KOPT-K1 (cell line): ENCODE measurements around the gene MUCL3.
"Not testable (repeated sequence)": the region's sequence is repeated elsewhere in the genome, so short reads cannot be mapped to it uniquely, and the experiment has no call there.

Source experiments
- H3K27ac ChIP-seq: fragments of 200-600 bp; sonication (generic); 2 replicates; pipeline ENCODE4 v1.5.1; 2016; ENCODE audit warnings: antibody characterized with exemption, mild to moderate bottlenecking, low read depth, low read length; ENCODE audit not compliant: poor library complexity, severe bottlenecking
- H3K36me3 ChIP-seq: fragments of 200-600 bp; sonication (generic); 2 replicates; pipeline ENCODE4 v1.5.1; 2017; ENCODE audit warnings: antibody characterized with exemption, mild to moderate bottlenecking, low read length, moderate library complexity; ENCODE audit not compliant: insufficient read depth
- H3K9me3 ChIP-seq: fragments of 200-600 bp; sonication (generic); 2 replicates; pipeline ENCODE4 v1.5.1; 2017; ENCODE audit warnings: antibody characterized with exemption, low read length, mild to moderate bottlenecking; ENCODE audit not compliant: insufficient read depth, poor library complexity, severe bottlenecking

The MUCL3 gene

GRCh38 chr6:30918670-30919069 is 22.1 kb upstream of the MUCL3 start:
- no peaks in the 10 kb centered on the region for H3K9me3 ChIP-seq
- peaks cover 80% of the 10 kb centered on the region for H3K36me3 ChIP-seq
- no peak overlapping the region for H3K27ac ChIP-seq

GRCh38 chr6:30922447-30922852 is 18.3 kb upstream of the MUCL3 start:
- Histone ChIP-seq H3K36me3 (peaks cover 97% of the 10 kb centered on the region), H3K27ac (no peak overlapping the region), H3K9me3 (no peaks in the 10 kb centered on the region)

- H3K36me3 ChIP-seq: peaks cover 96% of the 10 kb centered on the region
- H3K27ac ChIP-seq, H3K9me3 ChIP-seq: not testable (repeated sequence)
These were observed 16.6 kb upstream of the MUCL3 start for GRCh38 chr6:30924040-30924627.

- H3K9me3 ChIP-seq: peaks cover 8% of the 10 kb centered on the region
- no peak overlapping the region for H3K27ac ChIP-seq
- peaks cover 72% of the 10 kb centered on the region for H3K36me3 ChIP-seq
These were observed 14.1 kb upstream of the MUCL3 start for GRCh38 chr6:30926644-30927043.

- H3K27ac ChIP-seq, H3K9me3 ChIP-seq: not testable (repeated sequence)
- peaks cover 67% of the 10 kb centered on the region for H3K36me3 ChIP-seq
These were observed 13.7 kb upstream of the MUCL3 start for GRCh38 chr6:30927080-30927479.

GRCh38 chr6:30928677-30929076 is 12.1 kb upstream of the MUCL3 start:
- H3K36me3 ChIP-seq: peaks cover 51% of the 10 kb centered on the region
- no peak overlapping the region for H3K27ac ChIP-seq
- H3K9me3 ChIP-seq: peaks cover 8% of the 10 kb centered on the region

GRCh38 chr6:30930506-30930905 is 10.3 kb upstream of the MUCL3 start:
- Histone ChIP-seq H3K27ac (no peak overlapping the region), H3K9me3 (peaks cover 8% of the 10 kb centered on the region), H3K36me3 (peaks cover 34% of the 10 kb centered on the region)

GRCh38 chr6:30931272-30931671 is 9.5 kb upstream of the MUCL3 start:
- no peak overlapping the region for H3K27ac ChIP-seq
- peaks cover 8% of the 10 kb centered on the region for H3K9me3 ChIP-seq
- H3K36me3 ChIP-seq: peaks cover 27% of the 10 kb centered on the region

GRCh38 chr6:30931969-30932645 is 8.7 kb upstream of the MUCL3 start, which contains the start of gene SFTA2:
TSS of gene SFTA2 (minus strand) at chr6:30932170. CDS start at chr6:30932096, 74 bp downstream.
- H3K36me3 ChIP-seq: peaks cover 18% of the 10 kb centered on the region
- H3K9me3 ChIP-seq: peaks cover 8% of the 10 kb centered on the region
- H3K27ac ChIP-seq: no peak within 1 kb of the TSS

GRCh38 chr6:30932665-30933365 is 8.0 kb upstream of the MUCL3 start:
- Histone ChIP-seq H3K36me3 (peaks cover 11% of the 10 kb centered on the region; the same call in 1 of the 2 replicates), H3K9me3 (peaks cover 8% of the 10 kb centered on the region), H3K27ac (no peak overlapping the region)

GRCh38 chr6:30935018-30935417 is 5.8 kb upstream of the MUCL3 start:
- Histone ChIP-seq H3K9me3 (no peaks in the 10 kb centered on the region), H3K27ac (no peak overlapping the region)

GRCh38 chr6:30937265-30937664 is 3.5 kb upstream of the MUCL3 start:
- Histone ChIP-seq H3K36me3 (no peaks in the 10 kb centered on the region), H3K9me3 (no peaks in the 10 kb centered on the region), H3K27ac (no peak overlapping the region)

More at GRCh38 chr6:30935018-30935417, 5.8 kb upstream of the MUCL3 start:
- no peaks in the 10 kb centered on the region for H3K36me3 ChIP-seq

GRCh38 chr6:30938730-30939129 is 2.0 kb upstream of the MUCL3 start:
- Histone ChIP-seq H3K36me3 (no peaks in the 10 kb centered on the region), H3K9me3 (peaks cover 10% of the 10 kb centered on the region), H3K27ac (no peak overlapping the region)

GRCh38 chr6:30939473-30939872 is 1.3 kb upstream of the MUCL3 start:
- no peak overlapping the region for H3K27ac ChIP-seq
- H3K9me3 ChIP-seq: peaks cover 10% of the 10 kb centered on the region
- no peaks in the 10 kb centered on the region for H3K36me3 ChIP-seq

GRCh38 chr6:30942338-30943060 is 1.7 kb downstream of the MUCL3 start:
- peaks cover 10% of the 10 kb centered on the region for H3K9me3 ChIP-seq
- no peak overlapping the region for H3K27ac ChIP-seq
- H3K36me3 ChIP-seq: no peaks in the 10 kb centered on the region
